Measurements from ENCODE around the gene BCAN.

DNA sequence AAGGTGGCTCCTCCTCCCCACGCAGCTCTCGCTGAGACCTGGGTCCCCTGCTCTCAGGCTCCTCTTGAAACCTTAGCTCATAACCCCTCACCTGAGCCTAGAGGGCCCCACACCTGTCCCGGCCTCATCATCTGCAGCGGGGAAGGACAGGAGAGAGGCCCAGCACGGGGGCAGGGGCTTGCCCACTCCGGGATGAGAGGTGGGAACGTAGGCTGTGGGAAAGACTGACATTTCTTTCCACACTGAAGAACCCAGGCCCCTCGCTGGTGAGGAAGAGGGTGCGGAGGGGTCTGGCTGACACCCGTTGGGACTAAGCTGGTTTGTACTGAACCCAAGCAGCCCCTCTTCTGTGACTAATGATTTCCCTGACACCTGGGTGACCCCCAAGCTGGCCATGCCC, 49.3 kb downstream of the BCAN start:
- no peak for TF ChIP-seq CTCF (IDR thresholded peaks at IDR 0.05)
- TF ChIP-seq POLR2A (IDR thresholded peaks at IDR 0.05) = no peak
